IMR-90 (cell line): ENCODE data around the gene CFAP61.

Experiments
- BHLHE40 ChIP-seq: fragments of 150-350 bp; IDR thresholded peaks from 2 replicates; pipeline ENCODE4 v1.6.1; 2016; ENCODE audit warnings: mild to moderate bottlenecking, low read depth, low read length
- CEBPB ChIP-seq: IDR thresholded peaks from 2 replicates; pipeline ENCODE4 v1.6.1; 2012; ENCODE audit warnings: low read depth, low read length, improper control_type of control experiment
- CHD1 ChIP-seq: IDR thresholded peaks from 2 replicates; pipeline ENCODE4 v1.6.1; 2012; ENCODE audit warnings: low read depth, low read length, improper control_type of control experiment
- CTCF ChIP-seq: conservative IDR thresholded peaks from 2 replicates; pipeline ENCODE4 v1.5.1; 2012; ENCODE audit warnings: mild to moderate bottlenecking, low read depth, low read length, improper control_type of control experiment
- ELK1 ChIP-seq: fragments of 150-350 bp; IDR thresholded peaks from 2 replicates; pipeline ENCODE4 v1.6.1; 2016; ENCODE audit warnings: low read depth, mild to moderate bottlenecking, low read length, moderate library complexity, borderline replicate concordance
- FOS ChIP-seq: fragments of 150-350 bp; IDR thresholded peaks from 2 replicates; pipeline ENCODE4 v1.6.1; 2016; ENCODE audit warnings: low read depth, low read length
- MAFK ChIP-seq: IDR thresholded peaks from 2 replicates; pipeline ENCODE4 v1.6.1; 2012; ENCODE audit warnings: low read depth, low read length, improper control_type of control experiment
- MAZ ChIP-seq: IDR thresholded peaks from 2 replicates; pipeline ENCODE4 v1.6.1; 2012; ENCODE audit warnings: low read depth, mild to moderate bottlenecking, low read length, improper control_type of control experiment, moderate library complexity, borderline replicate concordance
- MXI1 ChIP-seq: IDR thresholded peaks from 2 replicates; pipeline ENCODE4 v1.6.1; 2012; ENCODE audit warnings: low read depth, mild to moderate bottlenecking, low read length, moderate library complexity, borderline replicate concordance
- POLR2A ChIP-seq: IDR thresholded peaks from 2 replicates; pipeline ENCODE4 v1.6.1; 2012; ENCODE audit warnings: mild to moderate bottlenecking, low read depth, low read length
- RAD21 ChIP-seq: IDR thresholded peaks from 2 replicates; pipeline ENCODE4 v1.6.1; 2012; ENCODE audit warnings: low read length, improper control_type of control experiment
- RFX5 ChIP-seq: IDR thresholded peaks from 2 replicates; pipeline ENCODE4 v1.8.0; 2012; ENCODE audit warnings: low read depth, mild to moderate bottlenecking, low read length, moderate library complexity
- SMC3 ChIP-seq: fragments of 150-350 bp; IDR thresholded peaks from 2 replicates; pipeline ENCODE4 v1.6.1; 2016; ENCODE audit warnings: low read depth, mild to moderate bottlenecking, antibody characterized with exemption, low read length, moderate library complexity
- USF2 ChIP-seq: fragments of 150-350 bp; IDR thresholded peaks from 2 replicates; pipeline ENCODE4 v1.6.1; 2017; ENCODE audit warnings: mild to moderate bottlenecking, antibody characterized with exemption, low read length, low read depth

GRCh38 chr20:20173254-20173653 is 120.9 kb downstream of the CFAP61 start:
- TF ChIP-seq POLR2A = no peak
- no peak for TF ChIP-seq MAFK
- TF ChIP-seq CTCF = no peak
- TF ChIP-seq RAD21 = no peak
- no peak for TF ChIP-seq MXI1
- no peak for TF ChIP-seq SMC3
- no peak for TF ChIP-seq USF2
- TF ChIP-seq CHD1 = no peak
- no peak for TF ChIP-seq CEBPB
- TF ChIP-seq FOS = no peak
- TF ChIP-seq BHLHE40 = no peak
- no peak for TF ChIP-seq ELK1
- TF ChIP-seq RFX5 = no peak
- TF ChIP-seq MAZ = no peak
